Heart right ventricle (tissue), 12 donors: ENCODE data around the gene PPP1R26. TPM values are rescaled to one million over a fixed set of nuclear protein-coding genes. Genes with fewer than 3 reads are reported as not detected.

Source experiments
- polyA plus RNA-seq, 2 donors: library from polyadenylated mRNA; stranded (reverse); fragments of 200-250 nt; gene quantifications; one replicate each; pipeline ENCODE4 v1.2.3, GENCODE V29; 2013
- total RNA-seq, 10 donors: library from RNA; stranded (reverse); fragmentation: NEBNext Ultra II Directional in 3 of 10; extraction: Animal tissue kit (Norgen Biotek cat#: 25700) in 3 of 10; gene quantifications; one replicate each; pipeline versions ENCODE4 v1.2.1 to v1.2.4, GENCODE V29; 2021 to 2023
- donor health status: ischemic (EF 13 %, LVEDD 7.1; RV severe dilation, severe dysfunction).
- donor health status: healthy with polysubstance abuse.
- donor health status: DM: no; HTN: yes; CAD: no.
- donor health status: DM: no; HTN: no; CAD: no.
- donor health status: ischemic (EF 25% LVEDD 6.9; RV normal size, moderate dysfunction).
- donor health status: ischemic (EF 25% LVEDD 5.7; RV mildly dilated, moderate dysfunction).
- donor health status: healthy.
- donor health status: nonischemic (EF 11% LVEDD 7.7; RV severe dilation, severe dysfunction).
- donor health status: DM: yes; HTN: yes; CAD: no.
- donor health status: PGD.
- donor health status: ischemic (EF 29% LVEDD 5.4; RV normal size, mild dysfunction).
- donor health status: nonischemic (EF 23%, LVEDD 6.1; RV moderate dilation, normal function).

The PPP1R26 gene
- total and polyA plus RNA-seq, 12 donors: 7.5 to 26.7 (median 20.6) TPM

Other genes with a start within 250 kb of the PPP1R26 start
- gene MRPS2, start 20.9 kb downstream of the PPP1R26 start, total RNA-seq: 10 to 100 TPM; 37.5 to 52.0 (median 47.8) TPM
- gene MRPS2, start 20.9 kb downstream of the PPP1R26 start, polyA plus RNA-seq: 10 to 100 TPM; 28.6 to 82.9 TPM
- gene LCN1, start 41.7 kb downstream of the PPP1R26 start, total RNA-seq: under 1 TPM in 2 of 10 donors, not detected in 8; 0.32 to 0.76 TPM
- gene LCN1, start 41.7 kb downstream of the PPP1R26 start, polyA plus RNA-seq: under 1 TPM in 1 of 2 donors, not detected in 1; 0.13 TPM
- gene OBP2A, start 66.3 kb downstream of the PPP1R26 start, total RNA-seq: not detected
- not detected for gene OBP2A, start 66.3 kb downstream of the PPP1R26 start, polyA plus RNA-seq
- gene PAEP, start 82.0 kb downstream of the PPP1R26 start, total RNA-seq: not detected
- not detected for gene PAEP, start 82.0 kb downstream of the PPP1R26 start, polyA plus RNA-seq
- gene GLT6D1, start 159.8 kb downstream of the PPP1R26 start, total RNA-seq: not detected
- not detected for gene GLT6D1, start 159.8 kb downstream of the PPP1R26 start, polyA plus RNA-seq
- not detected for gene LCN9, start 183.5 kb downstream of the PPP1R26 start, total RNA-seq
- not detected for gene LCN9, start 183.5 kb downstream of the PPP1R26 start, polyA plus RNA-seq
- gene SOHLH1, start 219.7 kb downstream of the PPP1R26 start, total RNA-seq: not detected
- gene SOHLH1, start 219.7 kb downstream of the PPP1R26 start, polyA plus RNA-seq: not detected
- 10 to 100 TPM in 1 of 10 donors, 1 to 10 TPM in 9; 1.9 to 14.1 (median 4.8) TPM for gene KCNT1, start 222.4 kb downstream of the PPP1R26 start, total RNA-seq
- gene KCNT1, start 222.4 kb downstream of the PPP1R26 start, polyA plus RNA-seq: 1 to 10 TPM in 1 of 2 donors, under 1 TPM in 1; 0.14 to 3.1 TPM